Thyroid gland (tissue), 4 donors: ENCODE results near the gene GOLM1. TPM values are rescaled to one million over a fixed set of nuclear protein-coding genes. Genes with fewer than 3 reads are reported as not detected.

Source experiments
- DNase-seq, 2 donors: peaks; one replicate each; pipeline ENCODE4 v3.0.0-alpha.2; 2019
- H3K27ac ChIP-seq, 3 donors: fragments of 200-600 bp; sonication (generic); 1 replicate in 2 of 3; 2 replicates in 1 of 3; pipeline ENCODE4 v1.5.1; 2016 to 2019; ENCODE audit warnings: mild to moderate bottlenecking in 1 of 3, moderate library complexity in 1 of 3
- H3K27me3 ChIP-seq: fragments of 200-600 bp; sonication (generic); one replicate; pipeline ENCODE4 v1.5.1; 2019
- H3K36me3 ChIP-seq, 2 donors: fragments of 200-600 bp; sonication (generic); one replicate each; pipeline ENCODE4 v1.5.1; 2016 to 2019
- H3K4me1 ChIP-seq, 2 donors: fragments of 200-600 bp; sonication (generic); one replicate each; pipeline ENCODE4 v1.5.1; 2017 to 2019
- H3K4me3 ChIP-seq, 3 donors: fragments of 200-600 bp; sonication (generic); replicated peaks in 1 of 3; 1 replicate in 2 of 3; 2 replicates in 1 of 3; pipeline ENCODE4 v1.5.1; 2016; ENCODE audit warnings: mild to moderate bottlenecking in 1 of 3
- H3K9me3 ChIP-seq: fragments of 200-600 bp; sonication (generic); one replicate; pipeline ENCODE4 v1.5.1; 2017
- CTCF ChIP-seq, 6 experiments: fragments of 200-600 bp in 3 of 6; fragments of 450-650 bp in 3 of 6; sonication (generic) in 3 of 6; IDR thresholded peaks; one replicate each; pipeline ENCODE4 v1.5.1; 2016 to 2019; ENCODE audit warnings: antibody characterized with exemption in 6 of 6, mild to moderate bottlenecking in 2 of 6, inconsistent platforms in 1 of 6, moderate library complexity in 1 of 6
- POLR2A ChIP-seq, 2 donors: fragments of 450-650 bp; IDR thresholded peaks; one replicate each; pipeline ENCODE4 v1.6.1; 2017; ENCODE audit warnings: antibody characterized with exemption in 2 of 2, mild to moderate bottlenecking in 2 of 2, moderate library complexity in 1 of 2
- WGBS, 2 donors: methylation state at CpG; one replicate each; pipeline ENCODE4 v1.1.5; 2017; 5-methylcytosine and 5-hydroxymethylcytosine counted together
- intact Hi-C: fragments of 100-400 bp; cut with DNase I; formaldehyde crosslinking; loops from one replicate; pipeline ENCODE4 v1.15.1; 2023
- total RNA-seq, 4 donors: library from RNA; depleted of rRNA; stranded (reverse); fragments of >200 nt; gene quantifications; one replicate each; pipeline ENCODE4 v1.2.3, GENCODE V29; 2016

The GOLM1 gene
- total RNA-seq, 4 donors from 2014 or later = 18.2 to 112 (median 47.6) TPM

GRCh38 chr9:86069206-86069869 lies 30.0 kb downstream of the GOLM1 start:
- TF ChIP-seq CTCF (IDR thresholded peaks at IDR 0.05) (no peak), POLR2A (IDR thresholded peaks at IDR 0.05) (no peak)
- 81 to 87% methylated on average over 7 of the region's 7 CpGs for WGBS, 2 donors
- Histone ChIP-seq H3K27ac (no peak overlapping the region), H3K27me3 (no peaks in the 10 kb centered on the region), H3K4me1 (no peaks in the 10 kb centered on the region), H3K36me3 (no peaks in the 10 kb centered on the region), H3K9me3 (no peaks in the 10 kb centered on the region), H3K4me3 (no peak overlapping the region)
- intact Hi-C loops = no loop called here
- DNase-seq = no peak

GRCh38 chr9:86064220-86064619 lies 35.1 kb downstream of the GOLM1 start:
- WGBS, 2 donors = 89 to 91% methylated on average over 2 of the region's 2 CpGs
- H3K4me3 ChIP-seq = no peak overlapping the region

GRCh38 chr9:86062845-86063693 lies 36.3 kb downstream of the GOLM1 start:
- no peaks in the 10 kb centered on the region for H3K27me3 ChIP-seq
- no peaks in the 10 kb centered on the region for H3K9me3 ChIP-seq
- intact Hi-C loops = no loop called here
- TF ChIP-seq CTCF (IDR thresholded peaks at IDR 0.05) (no peak), POLR2A (IDR thresholded peaks at IDR 0.05) (no peak)
- H3K27ac ChIP-seq = no peak overlapping the region
- no peak for DNase-seq
- no peaks in the 10 kb centered on the region for H3K36me3 ChIP-seq
- WGBS, 2 donors = 84 to 90% methylated on average over 11 to 14 of the region's 16 CpGs
- H3K4me1 ChIP-seq = no peaks in the 10 kb centered on the region
- no peak overlapping the region for H3K4me3 ChIP-seq

More at GRCh38 chr9:86064220-86064619, 35.1 kb downstream of the GOLM1 start:
- Histone ChIP-seq H3K27ac (no peak overlapping the region), H3K27me3 (no peaks in the 10 kb centered on the region), H3K4me1 (no peaks in the 10 kb centered on the region), H3K36me3 (no peaks in the 10 kb centered on the region), H3K9me3 (no peaks in the 10 kb centered on the region)
- TF ChIP-seq CTCF (IDR thresholded peaks at IDR 0.05) = no peak
- no peak for TF ChIP-seq POLR2A (IDR thresholded peaks at IDR 0.05)
- intact Hi-C loops = no loop called here
- DNase-seq = no peak

GRCh38 chr9:86061972-86062739 lies 37.2 kb downstream of the GOLM1 start:
- no peak overlapping the region for H3K27ac ChIP-seq
- H3K4me1 ChIP-seq = no peaks in the 10 kb centered on the region
- 90 to 91% methylated on average over 9 to 11 of the region's 11 CpGs for WGBS, 2 donors
- TF ChIP-seq POLR2A (IDR thresholded peaks at IDR 0.05) (no peak), CTCF (IDR thresholded peaks at IDR 0.05) (no peak)
- H3K9me3 ChIP-seq = no peaks in the 10 kb centered on the region
- no peak overlapping the region for H3K4me3 ChIP-seq
- DNase-seq = no peak
- H3K27me3 ChIP-seq = no peaks in the 10 kb centered on the region
- intact Hi-C loops = no loop called here
- no peaks in the 10 kb centered on the region for H3K36me3 ChIP-seq
